ENCODE results near the gene GIMAP2.
"Not testable (repeated sequence)": the region's sequence is repeated elsewhere in the genome, so short reads cannot be mapped to it uniquely, and the experiment has no call there.

DNA sequence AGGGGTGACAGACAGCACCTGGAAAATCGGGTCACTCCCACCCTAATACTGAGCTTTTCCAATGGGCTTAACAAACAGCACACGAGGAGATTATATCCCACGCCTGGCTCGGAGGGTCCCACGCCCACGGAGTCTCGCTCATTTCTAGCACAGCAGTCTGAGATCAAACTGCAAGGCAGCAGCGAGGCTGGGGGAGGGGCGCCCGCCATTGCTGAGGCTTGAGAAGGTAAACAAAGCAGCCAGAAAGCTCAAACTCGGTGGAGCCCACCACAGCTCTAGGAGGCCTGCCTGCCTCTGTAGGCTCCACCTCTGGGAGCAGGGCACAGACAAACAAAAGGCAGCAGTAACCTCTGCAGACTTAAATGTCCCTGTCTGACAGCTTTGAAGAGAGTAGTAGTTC lies 6.9 kb upstream of the GIMAP2 start:
- not testable (repeated sequence) for TF ChIP-seq CTCF (optimal IDR thresholded peaks at IDR 0.05 in 1 of 3, IDR thresholded peaks at IDR 0.05 in 1 of 3, conservative IDR thresholded peaks at IDR 0.05 in 1 of 3; ENCODE audit: extremely low read depth in 1 of 3, insufficient read depth in 2 of 3, low read length in 3 of 3); EZH2 (IDR thresholded peaks at IDR 0.05; ENCODE audit: low read length)

Measured in keratinocyte (primary cell).